HCT116 (cell line): ENCODE results near the gene SORCS2.

Experiments used
- CEBPB ChIP-seq: IDR thresholded peaks from 2 replicates; pipeline ENCODE4 v1.6.1; 2012; ENCODE audit warnings: low read depth
- EZH2 ChIP-seq: fragments of 200-600 bp; sonication (generic); IDR thresholded peaks from 2 replicates; pipeline ENCODE4 v1.6.1; 2017; ENCODE audit warnings: antibody characterized with exemption, mixed run types
- SIN3A ChIP-seq: IDR thresholded peaks from 2 replicates; pipeline ENCODE4 v1.6.1; 2012; ENCODE audit warnings: low read depth
- ZFX ChIP-seq: fragments of 450-650 bp; IDR thresholded peaks from 2 replicates; pipeline ENCODE4 v1.6.1; 2017
- TF ChIP-seq, protein P1 (sequence below): IDR thresholded peaks from 2 replicates; pipeline ENCODE4 v1.6.1; 2012; ENCODE audit warnings: low read depth
- TF ChIP-seq, protein P2 (sequence below), 3 experiments: fragments of 200-600 bp in 1 of 3; sonication (generic) in 1 of 3; IDR thresholded peaks in 2 of 3; conservative IDR thresholded peaks in 1 of 3; 2 replicates each; pipeline ENCODE4 v1.5.1; 2012 to 2017; ENCODE audit warnings: low read depth in 2 of 3, low read length in 2 of 3, antibody characterized with exemption in 1 of 3, borderline replicate concordance in 1 of 3, control low read depth in 1 of 3, mild to moderate bottlenecking in 1 of 3, mixed read lengths in 1 of 3, mixed run types in 1 of 3, moderate library complexity in 1 of 3; ENCODE audit not compliant: insufficient read depth in 1 of 3
- TF ChIP-seq, protein P3 (sequence below): IDR thresholded peaks from 2 replicates; pipeline ENCODE4 v1.6.1; 2011; ENCODE audit warnings: mild to moderate bottlenecking, low read length, moderate library complexity; ENCODE audit not compliant: insufficient replicate concordance; ENCODE audit errors: extremely low read depth

DNA sequence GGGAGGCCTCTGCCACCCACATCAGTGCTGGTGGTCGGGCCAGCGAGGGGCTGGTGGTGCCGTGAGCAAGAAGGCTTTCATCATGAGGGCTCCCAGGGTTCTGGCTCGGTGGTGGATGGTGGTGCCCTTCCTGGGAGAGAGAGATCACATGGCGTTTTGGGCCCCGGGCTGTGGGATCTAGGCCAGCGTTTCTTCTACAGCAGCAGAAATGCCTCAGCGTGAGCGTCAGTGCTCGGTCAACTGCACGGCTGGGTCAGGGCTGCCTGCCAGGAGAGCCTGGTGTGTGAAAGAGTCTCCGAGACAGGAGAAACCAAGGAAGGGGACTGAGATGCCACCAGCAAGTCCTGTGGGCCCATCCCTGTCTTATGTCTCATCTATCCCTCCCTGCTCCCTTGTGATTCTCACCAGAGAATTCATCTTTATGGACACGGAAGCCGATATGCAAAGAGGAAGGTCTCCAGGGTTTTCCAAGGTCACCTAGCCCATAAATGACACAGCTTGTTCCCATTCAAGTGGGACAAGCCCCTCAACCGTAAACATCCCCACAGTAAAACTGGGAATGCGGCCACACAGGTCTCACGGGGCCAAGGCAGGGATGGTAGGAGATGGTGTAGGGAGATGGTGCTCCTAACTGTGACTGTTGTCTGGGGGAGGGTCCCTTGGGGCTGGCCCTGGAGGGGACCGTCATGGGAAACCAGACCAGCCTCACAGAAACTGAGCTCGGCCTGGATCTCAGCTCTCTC, 99.2 kb downstream of the SORCS2 start:
- TF ChIP-seq SIN3A (no peak), EZH2 (no peak), CEBPB (no peak), ZFX (no peak)
- TF ChIP-seq, protein P1, sequence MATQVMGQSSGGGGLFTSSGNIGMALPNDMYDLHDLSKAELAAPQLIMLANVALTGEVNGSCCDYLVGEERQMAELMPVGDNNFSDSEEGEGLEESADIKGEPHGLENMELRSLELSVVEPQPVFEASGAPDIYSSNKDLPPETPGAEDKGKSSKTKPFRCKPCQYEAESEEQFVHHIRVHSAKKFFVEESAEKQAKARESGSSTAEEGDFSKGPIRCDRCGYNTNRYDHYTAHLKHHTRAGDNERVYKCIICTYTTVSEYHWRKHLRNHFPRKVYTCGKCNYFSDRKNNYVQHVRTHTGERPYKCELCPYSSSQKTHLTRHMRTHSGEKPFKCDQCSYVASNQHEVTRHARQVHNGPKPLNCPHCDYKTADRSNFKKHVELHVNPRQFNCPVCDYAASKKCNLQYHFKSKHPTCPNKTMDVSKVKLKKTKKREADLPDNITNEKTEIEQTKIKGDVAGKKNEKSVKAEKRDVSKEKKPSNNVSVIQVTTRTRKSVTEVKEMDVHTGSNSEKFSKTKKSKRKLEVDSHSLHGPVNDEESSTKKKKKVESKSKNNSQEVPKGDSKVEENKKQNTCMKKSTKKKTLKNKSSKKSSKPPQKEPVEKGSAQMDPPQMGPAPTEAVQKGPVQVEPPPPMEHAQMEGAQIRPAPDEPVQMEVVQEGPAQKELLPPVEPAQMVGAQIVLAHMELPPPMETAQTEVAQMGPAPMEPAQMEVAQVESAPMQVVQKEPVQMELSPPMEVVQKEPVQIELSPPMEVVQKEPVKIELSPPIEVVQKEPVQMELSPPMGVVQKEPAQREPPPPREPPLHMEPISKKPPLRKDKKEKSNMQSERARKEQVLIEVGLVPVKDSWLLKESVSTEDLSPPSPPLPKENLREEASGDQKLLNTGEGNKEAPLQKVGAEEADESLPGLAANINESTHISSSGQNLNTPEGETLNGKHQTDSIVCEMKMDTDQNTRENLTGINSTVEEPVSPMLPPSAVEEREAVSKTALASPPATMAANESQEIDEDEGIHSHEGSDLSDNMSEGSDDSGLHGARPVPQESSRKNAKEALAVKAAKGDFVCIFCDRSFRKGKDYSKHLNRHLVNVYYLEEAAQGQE: no peak
- TF ChIP-seq, protein P2, sequence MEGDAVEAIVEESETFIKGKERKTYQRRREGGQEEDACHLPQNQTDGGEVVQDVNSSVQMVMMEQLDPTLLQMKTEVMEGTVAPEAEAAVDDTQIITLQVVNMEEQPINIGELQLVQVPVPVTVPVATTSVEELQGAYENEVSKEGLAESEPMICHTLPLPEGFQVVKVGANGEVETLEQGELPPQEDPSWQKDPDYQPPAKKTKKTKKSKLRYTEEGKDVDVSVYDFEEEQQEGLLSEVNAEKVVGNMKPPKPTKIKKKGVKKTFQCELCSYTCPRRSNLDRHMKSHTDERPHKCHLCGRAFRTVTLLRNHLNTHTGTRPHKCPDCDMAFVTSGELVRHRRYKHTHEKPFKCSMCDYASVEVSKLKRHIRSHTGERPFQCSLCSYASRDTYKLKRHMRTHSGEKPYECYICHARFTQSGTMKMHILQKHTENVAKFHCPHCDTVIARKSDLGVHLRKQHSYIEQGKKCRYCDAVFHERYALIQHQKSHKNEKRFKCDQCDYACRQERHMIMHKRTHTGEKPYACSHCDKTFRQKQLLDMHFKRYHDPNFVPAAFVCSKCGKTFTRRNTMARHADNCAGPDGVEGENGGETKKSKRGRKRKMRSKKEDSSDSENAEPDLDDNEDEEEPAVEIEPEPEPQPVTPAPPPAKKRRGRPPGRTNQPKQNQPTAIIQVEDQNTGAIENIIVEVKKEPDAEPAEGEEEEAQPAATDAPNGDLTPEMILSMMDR (IDR thresholded peaks at IDR 0.05 in 2 of 3, conservative IDR thresholded peaks at IDR 0.05 in 1 of 3; ENCODE audit: borderline replicate concordance in 1 of 3, insufficient read depth in 1 of 3, low read depth in 2 of 3, low read length in 2 of 3): no peak
- TF ChIP-seq, protein P3, sequence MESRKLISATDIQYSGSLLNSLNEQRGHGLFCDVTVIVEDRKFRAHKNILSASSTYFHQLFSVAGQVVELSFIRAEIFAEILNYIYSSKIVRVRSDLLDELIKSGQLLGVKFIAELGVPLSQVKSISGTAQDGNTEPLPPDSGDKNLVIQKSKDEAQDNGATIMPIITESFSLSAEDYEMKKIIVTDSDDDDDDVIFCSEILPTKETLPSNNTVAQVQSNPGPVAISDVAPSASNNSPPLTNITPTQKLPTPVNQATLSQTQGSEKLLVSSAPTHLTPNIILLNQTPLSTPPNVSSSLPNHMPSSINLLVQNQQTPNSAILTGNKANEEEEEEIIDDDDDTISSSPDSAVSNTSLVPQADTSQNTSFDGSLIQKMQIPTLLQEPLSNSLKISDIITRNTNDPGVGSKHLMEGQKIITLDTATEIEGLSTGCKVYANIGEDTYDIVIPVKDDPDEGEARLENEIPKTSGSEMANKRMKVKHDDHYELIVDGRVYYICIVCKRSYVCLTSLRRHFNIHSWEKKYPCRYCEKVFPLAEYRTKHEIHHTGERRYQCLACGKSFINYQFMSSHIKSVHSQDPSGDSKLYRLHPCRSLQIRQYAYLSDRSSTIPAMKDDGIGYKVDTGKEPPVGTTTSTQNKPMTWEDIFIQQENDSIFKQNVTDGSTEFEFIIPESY: no peak
